ENCODE data around the gene GALNT16. TPM values are rescaled to one million over a fixed set of nuclear protein-coding genes. Genes with fewer than 3 reads are reported as not detected.
A peak's percentile ranks its signal among the peaks of the same experiment; 100 is the strongest.

The GALNT16 gene
- total and polyA plus RNA-seq, 5 experiments from 2014 or later = not detected

GRCh38 chr14:69358233-69358963 lies 98.4 kb downstream of the GALNT16 start:
- Mint-ChIP-seq H3K9me3 (no peaks in the 10 kb centered on the region), H3K4me1 (peaks cover 8 to 17% (median 13%) of the 10 kb centered on the region in 4 donors), H3K27me3 (peaks cover 0 to 19% (median 10%) of the 10 kb centered on the region in 5 donors), H3K36me3 (no peaks in the 10 kb centered on the region), H3K4me3 (no peak overlapping the region), H3K27ac (peak overlapping the region in 1 of 10 donors; percentile 53)
- ATAC-seq (no peak), DNase-seq (no peak)
- POLR2A ChIA-PET = no interaction called here

DNA sequence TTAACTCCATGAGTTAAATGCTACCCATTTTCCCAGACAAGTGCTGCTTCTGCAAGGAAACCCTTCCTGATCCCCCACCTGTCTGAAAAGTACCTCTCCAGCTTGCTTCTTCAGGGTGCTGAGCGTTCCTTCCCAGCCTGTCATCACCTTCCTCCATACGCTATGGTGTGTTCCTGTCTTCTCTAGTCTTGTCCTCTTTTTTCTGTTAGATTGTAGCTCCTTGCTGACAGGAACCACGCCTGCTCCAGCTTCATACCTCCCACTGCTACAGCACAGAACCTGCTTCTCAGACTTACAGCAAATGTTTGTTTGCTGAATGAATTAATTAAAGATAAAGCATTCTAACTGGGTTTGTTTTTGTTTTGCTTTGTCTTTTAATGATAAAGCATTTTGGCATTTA lies 99.0 kb downstream of the GALNT16 start:
- Mint-ChIP-seq H3K27ac (peak overlapping the region in 1 of 10 donors; percentile 53), H3K4me3 (no peak overlapping the region), H3K9me3 (no peaks in the 10 kb centered on the region), H3K4me1 (peaks cover 8 to 17% (median 11%) of the 10 kb centered on the region in 4 donors), H3K27me3 (peaks cover 0 to 19% (median 10%) of the 10 kb centered on the region in 5 donors), H3K36me3 (no peaks in the 10 kb centered on the region)
- POLR2A ChIA-PET = no interaction called here
- DNase-seq (no peak), ATAC-seq (no peak)

GRCh38 chr14:69360438-69361108 lies 100.6 kb downstream of the GALNT16 start:
- Mint-ChIP-seq H3K27ac (peak overlapping the region in 1 of 10 donors; percentile 41), H3K9me3 (no peaks in the 10 kb centered on the region), H3K36me3 (no peaks in the 10 kb centered on the region), H3K4me3 (no peak overlapping the region), H3K27me3 (peaks cover 0 to 19% (median 9%) of the 10 kb centered on the region in 5 donors), H3K4me1 (peaks cover 0 to 2% (median under 1%) of the 10 kb centered on the region in 4 donors)
- DNase-seq (no peak), ATAC-seq (no peak)
- POLR2A ChIA-PET = interaction anchor here (0.6 kb wide), 1 partner anchor 27 kb away, joined by 7 read pairs; no protein-coding TSS in a partner anchor

GRCh38 chr14:69363055-69363454 lies 103.1 kb downstream of the GALNT16 start:
- DNase-seq = no peak
- Mint-ChIP-seq H3K27ac (no peak overlapping the region), H3K9me3 (no peaks in the 10 kb centered on the region), H3K27me3 (peaks cover 0 to 19% (median 6%) of the 10 kb centered on the region in 5 donors), H3K4me3 (no peak overlapping the region), H3K36me3 (no peaks in the 10 kb centered on the region), H3K4me1 (peaks cover 0 to 2% (median 0%) of the 10 kb centered on the region in 4 donors)
- no peak for ATAC-seq
- POLR2A ChIA-PET = no interaction called here

GRCh38 chr14:69363964-69364363 lies 104.0 kb downstream of the GALNT16 start:
- peaks cover 0 to 1% (median 0%) of the 10 kb centered on the region in 4 donors for H3K4me1 Mint-ChIP-seq
- ATAC-seq (no peak), DNase-seq (no peak)
- peaks cover 0 to 13% (median 3%) of the 10 kb centered on the region in 5 donors for H3K27me3 Mint-ChIP-seq
- H3K9me3 Mint-ChIP-seq = no peaks in the 10 kb centered on the region
- no peak overlapping the region for H3K4me3 Mint-ChIP-seq
- POLR2A ChIA-PET = no interaction called here
- no peak overlapping the region for H3K27ac Mint-ChIP-seq
- no peaks in the 10 kb centered on the region for H3K36me3 Mint-ChIP-seq

- H3K9me3 Mint-ChIP-seq = no peaks in the 10 kb centered on the region
- H3K27ac Mint-ChIP-seq = no peak overlapping the region
- H3K4me3 Mint-ChIP-seq = no peak overlapping the region
- ATAC-seq (no peak), DNase-seq (no peak)
- H3K36me3 Mint-ChIP-seq = no peaks in the 10 kb centered on the region
- peaks cover 0 to 9% (median 0%) of the 10 kb centered on the region in 5 donors for H3K27me3 Mint-ChIP-seq
- no peaks in the 10 kb centered on the region for H3K4me1 Mint-ChIP-seq
- POLR2A ChIA-PET = no interaction called here
These were observed 104.4 kb downstream of the GALNT16 start for GRCh38 chr14:69364378-69364777.

GRCh38 chr14:69366069-69366468 lies 106.1 kb downstream of the GALNT16 start:
- no peak overlapping the region for H3K27ac Mint-ChIP-seq
- no peaks in the 10 kb centered on the region for H3K36me3 Mint-ChIP-seq
- H3K4me1 Mint-ChIP-seq = no peaks in the 10 kb centered on the region
- peaks cover 0 to 2% (median 0%) of the 10 kb centered on the region in 5 donors for H3K27me3 Mint-ChIP-seq
- POLR2A ChIA-PET = no interaction called here
- no peak overlapping the region for H3K4me3 Mint-ChIP-seq
- no peak for DNase-seq
- no peak for ATAC-seq
- H3K9me3 Mint-ChIP-seq = no peaks in the 10 kb centered on the region

DNA sequence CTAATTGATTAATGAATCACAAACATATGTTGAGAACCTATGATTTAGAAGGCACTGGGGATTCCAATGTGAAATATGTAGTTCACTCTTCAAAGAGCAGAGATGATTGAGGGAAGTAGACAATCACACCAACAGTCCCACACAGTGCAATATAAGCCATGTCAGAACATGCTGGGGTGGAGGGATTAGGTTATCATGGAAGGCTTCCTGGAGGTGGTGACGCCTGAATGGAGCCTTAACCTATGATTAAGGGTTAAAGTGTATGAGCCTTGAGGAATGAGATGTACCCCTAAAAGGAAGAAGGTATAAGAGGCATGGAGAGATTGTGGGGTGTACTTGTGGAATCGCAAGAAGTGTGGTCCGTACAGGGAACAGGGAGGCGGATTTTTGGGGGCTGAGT lies 106.8 kb downstream of the GALNT16 start:
- no peaks in the 10 kb centered on the region for H3K9me3 Mint-ChIP-seq
- DNase-seq (no peak), ATAC-seq (no peak)
- no peak overlapping the region for H3K27ac Mint-ChIP-seq
- H3K4me1 Mint-ChIP-seq = no peaks in the 10 kb centered on the region
- H3K4me3 Mint-ChIP-seq = no peak overlapping the region
- no peaks in the 10 kb centered on the region for H3K36me3 Mint-ChIP-seq
- POLR2A ChIA-PET = no interaction called here
- H3K27me3 Mint-ChIP-seq = no peaks in the 10 kb centered on the region

DNA sequence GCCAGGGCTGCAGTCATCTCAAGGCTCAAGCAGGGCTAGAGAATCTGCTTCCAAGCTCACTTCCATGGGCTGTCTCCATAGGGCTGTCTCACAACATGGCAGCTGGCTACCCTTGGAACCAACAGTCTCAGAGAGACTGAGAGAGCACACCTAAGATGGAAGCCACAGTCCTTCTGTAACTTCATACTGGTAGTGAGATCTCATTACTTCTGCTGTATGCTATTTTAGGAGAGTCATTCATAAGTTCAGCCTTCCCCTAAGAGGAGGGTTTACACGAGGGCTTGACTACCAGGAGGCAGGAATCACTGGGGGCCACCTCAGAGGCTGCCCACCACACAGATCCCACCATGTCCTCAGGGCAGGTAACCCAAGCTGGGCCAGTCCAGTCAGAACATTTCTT lies 108.4 kb downstream of the GALNT16 start:
- POLR2A ChIA-PET = no interaction called here

DNA sequence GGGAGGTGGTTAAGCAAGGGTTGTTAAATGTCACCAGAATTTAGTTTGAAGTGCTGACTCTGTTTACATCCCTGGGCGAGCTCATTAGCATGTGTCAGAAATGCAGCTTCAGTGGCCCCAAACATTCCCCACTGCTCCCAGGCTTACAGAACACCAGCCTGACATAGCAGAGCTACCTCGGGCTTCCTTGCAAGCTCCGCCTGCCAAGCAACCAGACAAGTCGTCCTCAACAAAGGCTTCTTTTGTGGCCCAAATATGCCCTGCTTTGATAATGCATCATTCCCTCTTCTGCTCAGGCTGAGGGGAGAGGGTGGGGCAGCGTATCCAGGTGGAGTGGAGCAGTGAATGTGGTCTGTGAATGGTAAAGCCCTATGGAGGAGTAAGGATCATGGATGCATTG lies 110.1 kb downstream of the GALNT16 start:
- POLR2A ChIA-PET = no interaction called here
- H3K4me3 Mint-ChIP-seq = no peak overlapping the region
- peaks cover 0 to 1% (median 0%) of the 10 kb centered on the region in 9 donors for H3K9me3 Mint-ChIP-seq
- ATAC-seq (no peak), DNase-seq (no peak)
- H3K27me3 Mint-ChIP-seq = no peaks in the 10 kb centered on the region
- H3K27ac Mint-ChIP-seq = no peak overlapping the region
- H3K36me3 Mint-ChIP-seq = peaks cover 0 to 12% (median 6%) of the 10 kb centered on the region in 3 donors
- peaks cover 0 to 4% (median 0%) of the 10 kb centered on the region in 4 donors for H3K4me1 Mint-ChIP-seq

More for the DNA sequence above, 108.4 kb downstream of the GALNT16 start:
- H3K36me3 Mint-ChIP-seq = peaks cover 0 to 6% (median 3%) of the 10 kb centered on the region in 3 donors
- ATAC-seq (no peak), DNase-seq (no peak)
- H3K27ac Mint-ChIP-seq = no peak overlapping the region
- no peaks in the 10 kb centered on the region for H3K27me3 Mint-ChIP-seq
- H3K4me1 Mint-ChIP-seq = no peaks in the 10 kb centered on the region
- no peak overlapping the region for H3K4me3 Mint-ChIP-seq
- no peaks in the 10 kb centered on the region for H3K9me3 Mint-ChIP-seq

DNA sequence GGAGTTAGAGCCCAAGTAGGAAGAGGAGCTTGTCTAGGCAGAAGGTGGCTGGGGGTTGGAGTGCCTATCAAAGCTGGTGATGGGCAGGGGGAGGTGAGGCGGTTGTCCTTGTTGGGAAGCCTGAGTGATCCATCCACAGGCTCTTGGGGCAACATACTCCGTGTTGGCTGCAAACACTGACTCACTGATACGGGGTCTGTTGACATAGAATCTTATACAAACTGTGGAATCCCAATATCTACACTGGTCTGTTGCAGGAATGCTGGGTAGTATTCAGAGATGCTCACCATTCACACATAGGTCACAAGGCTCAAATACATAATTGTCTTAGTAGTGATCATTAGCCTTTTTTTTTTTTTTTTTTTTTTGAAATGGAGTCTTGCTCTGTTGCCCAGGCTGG lies 112.2 kb downstream of the GALNT16 start:
- no peak for ATAC-seq
- no peaks in the 10 kb centered on the region for H3K27me3 Mint-ChIP-seq
- no peak for DNase-seq
- H3K4me1 Mint-ChIP-seq = peaks cover 0 to 4% (median 0%) of the 10 kb centered on the region in 4 donors
- POLR2A ChIA-PET = interaction anchor here (0.7 kb wide), 1 partner anchor 25 kb away, joined by 3 read pairs; no protein-coding TSS in a partner anchor
- peaks cover 0 to 14% (median 0%) of the 10 kb centered on the region in 9 donors for H3K9me3 Mint-ChIP-seq
- H3K36me3 Mint-ChIP-seq = peaks cover 7 to 30% (median 26%) of the 10 kb centered on the region in 3 donors
- peak overlapping the region in 1 of 10 donors; percentile 21 for H3K27ac Mint-ChIP-seq
- H3K4me3 Mint-ChIP-seq = no peak overlapping the region

DNA sequence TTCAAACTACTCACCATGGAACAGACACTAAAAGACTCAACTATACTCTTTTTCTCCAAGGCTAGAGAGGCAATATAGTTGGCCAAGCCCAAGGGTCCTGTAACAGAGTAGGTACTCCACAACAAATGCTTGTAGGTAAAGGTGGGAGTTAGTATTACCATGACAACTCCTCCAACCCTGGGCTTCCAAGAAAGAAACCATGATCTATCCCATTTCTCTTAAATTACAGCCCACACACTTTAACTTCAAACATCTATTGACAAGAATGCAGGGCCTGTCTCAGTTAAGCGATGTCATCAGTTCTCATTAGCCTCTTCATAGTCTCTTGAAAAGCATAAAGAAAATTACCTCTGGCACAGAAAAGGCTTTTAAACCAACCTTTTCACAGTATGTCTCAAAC lies 113.1 kb downstream of the GALNT16 start:
- peak overlapping the region in 2 of 10 donors; percentile 1 to 35 for H3K27ac Mint-ChIP-seq
- no peak for ATAC-seq
- peaks cover 7 to 36% (median 29%) of the 10 kb centered on the region in 3 donors for H3K36me3 Mint-ChIP-seq
- peaks cover 0 to 4% (median under 1%) of the 10 kb centered on the region in 4 donors for H3K4me1 Mint-ChIP-seq
- H3K4me3 Mint-ChIP-seq = no peak overlapping the region
- no peaks in the 10 kb centered on the region for H3K27me3 Mint-ChIP-seq
- H3K9me3 Mint-ChIP-seq = peaks cover 0 to 14% (median 0%) of the 10 kb centered on the region in 9 donors
- DNase-seq = no peak
- POLR2A ChIA-PET = interaction anchor here (0.7 kb wide), 1 partner anchor 24 kb away, joined by 3 read pairs; no protein-coding TSS in a partner anchor

GRCh38 chr14:69374235-69374634 lies 114.3 kb downstream of the GALNT16 start:
- peaks cover 7 to 45% (median 30%) of the 10 kb centered on the region in 3 donors for H3K36me3 Mint-ChIP-seq
- H3K27ac Mint-ChIP-seq = peak overlapping the region in 2 of 10 donors; percentile 4 to 6
- POLR2A ChIA-PET = no interaction called here
- peaks cover 0 to 14% (median 0%) of the 10 kb centered on the region in 9 donors for H3K9me3 Mint-ChIP-seq
- H3K27me3 Mint-ChIP-seq = no peaks in the 10 kb centered on the region
- DNase-seq = no peak
- no peak overlapping the region for H3K4me3 Mint-ChIP-seq
- ATAC-seq = no peak
- H3K4me1 Mint-ChIP-seq = peaks cover 0 to 4% (median under 1%) of the 10 kb centered on the region in 4 donors

Data from naive thymus-derived CD8-positive, alpha-beta T cell (primary cell).